Measurements from ENCODE around the gene COLEC11. TPM values are rescaled to one million over a fixed set of nuclear protein-coding genes. Genes with fewer than 3 reads are reported as not detected.

Gene COLEC11
- total RNA-seq, 1 experiment from 2014 or later: 1.3 TPM

- H3K27me3 Mint-ChIP-seq (ENCODE audit: low read depth): no peaks in the 10 kb centered on the region
- DNase-seq (ENCODE audit: low spot score) (no peak), ATAC-seq (no peak)
- H3K4me1 Mint-ChIP-seq: peaks cover 6% of the 10 kb centered on the region; the same call in 1 of the 2 replicates
- TF ChIP-seq TEAD1 (CRISPR knock-in tag; IDR thresholded peaks at IDR 0.05) (no peak), ZNF425 (CRISPR knock-in tag; conservative IDR thresholded peaks at IDR 0.05) (no peak), ZNF219 (CRISPR knock-in tag; IDR thresholded peaks at IDR 0.05; ENCODE audit: borderline replicate concordance) (no peak), TEAD4 (CRISPR knock-in tag; IDR thresholded peaks at IDR 0.05) (no peak), MAX (CRISPR knock-in tag; IDR thresholded peaks at IDR 0.05) (no peak), PRDM15 (CRISPR knock-in tag; IDR thresholded peaks at IDR 0.05) (no peak), CREB1 (CRISPR knock-in tag; IDR thresholded peaks at IDR 0.05) (no peak)
- H3K4me3 Mint-ChIP-seq: no peak overlapping the region
- ChIA-PET CTCF (no interaction called here), POLR2A (no interaction called here)
- H3K27ac Mint-ChIP-seq: no peak overlapping the region
- no peaks in the 10 kb centered on the region for H3K36me3 Mint-ChIP-seq
- no peaks in the 10 kb centered on the region for H3K9me3 Mint-ChIP-seq
These were observed 7.8 kb downstream of the COLEC11 start for GRCh38 chr2:3602553-3603339.

- Mint-ChIP-seq H3K27me3 (ENCODE audit: low read depth) (no peaks in the 10 kb centered on the region), H3K4me1 (peaks cover 6% of the 10 kb centered on the region; the same call in 1 of the 2 replicates), H3K4me3 (no peak overlapping the region), H3K9me3 (no peaks in the 10 kb centered on the region), H3K36me3 (no peaks in the 10 kb centered on the region), H3K27ac (no peak overlapping the region)
- POLR2A ChIA-PET: no interaction called here
- DNase-seq (ENCODE audit: low spot score): no peak
- CTCF ChIA-PET: no interaction called here
- TF ChIP-seq HMGXB4 (CRISPR knock-in tag; IDR thresholded peaks at IDR 0.05) (no peak), ZNF219 (CRISPR knock-in tag; IDR thresholded peaks at IDR 0.05; ENCODE audit: borderline replicate concordance) (no peak), MXD4 (CRISPR knock-in tag; IDR thresholded peaks at IDR 0.05; ENCODE audit: borderline replicate concordance) (no peak), ZBTB43 (CRISPR knock-in tag; IDR thresholded peaks at IDR 0.05) (no peak), TP53 (CRISPR knock-in tag; IDR thresholded peaks at IDR 0.05) (no peak), IRF1 (CRISPR knock-in tag; IDR thresholded peaks at IDR 0.05) (no peak)
- ATAC-seq: no peak
These were observed 8.8 kb downstream of the COLEC11 start for GRCh38 chr2:3603536-3604206.
